Kidney (tissue), 14 donors: ENCODE results near the gene ZMYM2. TPM values are rescaled to one million over a fixed set of nuclear protein-coding genes. Genes with fewer than 3 reads are reported as not detected.

ENCODE experiments used
- DNase-seq, 5 donors: peaks; one replicate each; pipeline ENCODE4 v3.0.0-alpha.2; 2013 to 2020
- FAIRE-seq: peaks from 2 replicates; lab custom pipeline; 2012; peaks lifted over from hg19 to GRCh38; lab: Jason Lieb, UNC
- H3K27ac ChIP-seq, 2 donors: one replicate each; pipeline ENCODE4 v1.7.0; 2013; ENCODE audit warnings: low read depth in 2 of 2, low read length in 2 of 2, inconsistent platforms in 1 of 2
- H3K27me3 ChIP-seq: one replicate; pipeline ENCODE4 v1.7.1; 2013; ENCODE audit warnings: low read length, inconsistent platforms; ENCODE audit not compliant: control insufficient read depth, insufficient read depth
- H3K36me3 ChIP-seq, 3 donors: one replicate each; pipeline versions ENCODE4 v1.7.0 to v1.7.1; 2013; ENCODE audit warnings: low read length in 3 of 3, control low read depth in 1 of 3, inconsistent platforms in 1 of 3; ENCODE audit not compliant: insufficient read depth in 3 of 3, control insufficient read depth in 2 of 3
- H3K4me1 ChIP-seq, 3 donors: one replicate each; pipeline versions ENCODE4 v1.7.0 to v1.7.1; 2013; ENCODE audit warnings: low read length in 3 of 3, inconsistent platforms in 1 of 3, low read depth in 1 of 3; ENCODE audit not compliant: control insufficient read depth in 2 of 3, insufficient read depth in 2 of 3
- H3K4me3 ChIP-seq, 3 donors: one replicate each; pipeline versions ENCODE4 v1.7.0 to v1.8.1; 2013; ENCODE audit warnings: low read length in 3 of 3, control low read depth in 1 of 3, inconsistent platforms in 1 of 3
- H3K9ac ChIP-seq, 3 donors: one replicate each; pipeline versions ENCODE4 v1.7.0 to v1.7.1; 2013; ENCODE audit warnings: low read length in 3 of 3, control low read depth in 1 of 3, inconsistent platforms in 1 of 3
- H3K9me3 ChIP-seq, 3 donors: one replicate each; pipeline versions ENCODE4 v1.7.0 to v1.7.1; 2013; ENCODE audit warnings: low read length in 3 of 3, control low read depth in 1 of 3, inconsistent platforms in 1 of 3; ENCODE audit not compliant: control insufficient read depth in 2 of 3, insufficient read depth in 1 of 3
- intact Hi-C: fragments of 100-400 bp; cut with DNase I; formaldehyde crosslinking; loops from one replicate; pipeline ENCODE4 v1.11.1; 2022
- polyA plus RNA-seq: library from polyadenylated mRNA; stranded (reverse); fragments of 350-450 nt; fragmentation: Illumina TruSeq; extraction: RNeasy Lipid Tissue Mini Kit (QIAGEN cat#74804); gene quantifications from one replicate; pipeline ENCODE4 v1.2.3, GENCODE V29; 2014; ENCODE audit warnings: low read depth, low replicate concordance; ENCODE audit not compliant: insufficient read depth
- total RNA-seq: library from RNA; stranded (reverse); fragmentation: NEBNext Ultra II Directional; extraction: Animal tissue kit (Norgen Biotek cat#: 25700); gene quantifications from one replicate; pipeline ENCODE4 v1.2.1, GENCODE V29; 2021
- TF ChIP-seq, protein P1 (sequence below): IDR thresholded peaks from 3 replicates; pipeline ENCODE4 v1.5.1; 2012; ENCODE audit warnings: mild to moderate bottlenecking, moderate library complexity, borderline replicate concordance; ENCODE audit not compliant: insufficient read depth; ENCODE audit errors: extremely low read depth
- donor health status: control.
- donor health status: control.
- donor health status: control.
- donor health status: control.
- donor health status: control.
- donor health status: DM: yes; HTN: yes; CAD: no.
- donor health status: Normal renal cell carcinoma (clear cell type).

Gene ZMYM2
- total and polyA plus RNA-seq, 2 donors from 2014 or later, result 22.7 to 81.3 TPM

DNA sequence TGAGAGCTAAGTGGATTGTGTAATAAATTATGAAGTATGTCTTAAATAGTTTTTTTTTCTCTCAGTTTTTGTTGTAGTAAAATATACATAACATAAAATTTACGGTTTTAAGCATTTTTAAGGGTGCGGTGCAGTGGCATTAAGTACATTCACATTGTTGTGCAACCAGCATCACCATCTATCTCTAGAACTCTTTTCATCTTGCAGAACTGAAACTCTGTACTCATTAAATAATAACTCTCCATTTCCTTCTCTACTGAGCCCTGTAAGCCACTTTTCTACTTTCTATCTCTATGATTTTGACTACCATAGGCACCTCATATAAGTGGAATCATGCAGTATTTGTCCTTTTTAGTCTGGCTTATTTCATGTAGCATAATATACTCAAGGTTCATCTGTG lies 115.2 kb downstream of the ZMYM2 start:
- no peaks in the 10 kb centered on the region for H3K4me1 ChIP-seq
- TF ChIP-seq, protein P1, sequence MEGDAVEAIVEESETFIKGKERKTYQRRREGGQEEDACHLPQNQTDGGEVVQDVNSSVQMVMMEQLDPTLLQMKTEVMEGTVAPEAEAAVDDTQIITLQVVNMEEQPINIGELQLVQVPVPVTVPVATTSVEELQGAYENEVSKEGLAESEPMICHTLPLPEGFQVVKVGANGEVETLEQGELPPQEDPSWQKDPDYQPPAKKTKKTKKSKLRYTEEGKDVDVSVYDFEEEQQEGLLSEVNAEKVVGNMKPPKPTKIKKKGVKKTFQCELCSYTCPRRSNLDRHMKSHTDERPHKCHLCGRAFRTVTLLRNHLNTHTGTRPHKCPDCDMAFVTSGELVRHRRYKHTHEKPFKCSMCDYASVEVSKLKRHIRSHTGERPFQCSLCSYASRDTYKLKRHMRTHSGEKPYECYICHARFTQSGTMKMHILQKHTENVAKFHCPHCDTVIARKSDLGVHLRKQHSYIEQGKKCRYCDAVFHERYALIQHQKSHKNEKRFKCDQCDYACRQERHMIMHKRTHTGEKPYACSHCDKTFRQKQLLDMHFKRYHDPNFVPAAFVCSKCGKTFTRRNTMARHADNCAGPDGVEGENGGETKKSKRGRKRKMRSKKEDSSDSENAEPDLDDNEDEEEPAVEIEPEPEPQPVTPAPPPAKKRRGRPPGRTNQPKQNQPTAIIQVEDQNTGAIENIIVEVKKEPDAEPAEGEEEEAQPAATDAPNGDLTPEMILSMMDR, result no peak
- no peak overlapping the region for H3K27ac ChIP-seq
- H3K9me3 ChIP-seq, result no peaks in the 10 kb centered on the region
- peaks cover 0 to 16% (median 15%) of the 10 kb centered on the region in 3 donors for H3K36me3 ChIP-seq
- DNase-seq, result no peak
- H3K27me3 ChIP-seq, result no peaks in the 10 kb centered on the region
- H3K9ac ChIP-seq, result no peak overlapping the region
- intact Hi-C loops, result no loop called here
- FAIRE-seq, result no peak
- no peak overlapping the region for H3K4me3 ChIP-seq

DNA sequence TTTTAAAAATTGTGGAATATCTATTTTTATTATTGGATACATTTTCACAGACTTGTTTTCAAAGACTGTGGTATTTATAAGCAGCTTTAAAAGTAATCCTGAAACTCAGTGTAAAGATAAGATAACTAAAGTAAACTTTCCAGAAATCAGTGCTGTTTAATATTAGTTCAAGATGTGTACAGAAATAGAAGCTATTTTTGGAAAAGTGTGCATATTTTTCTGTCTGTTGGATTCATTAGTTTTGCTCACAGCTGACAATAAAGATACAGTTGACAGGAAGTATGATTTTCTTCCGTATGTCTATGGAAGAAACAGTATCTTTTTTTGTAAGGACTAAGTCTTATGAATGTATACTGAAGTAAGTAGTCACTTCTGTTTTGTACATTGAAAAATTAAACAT lies 116.4 kb downstream of the ZMYM2 start:
- H3K4me1 ChIP-seq, result no peaks in the 10 kb centered on the region
- intact Hi-C loops, result no loop called here
- FAIRE-seq, result no peak
- H3K36me3 ChIP-seq, result peaks cover 0 to 16% (median 15%) of the 10 kb centered on the region in 3 donors
- TF ChIP-seq, protein P1, result no peak
- no peaks in the 10 kb centered on the region for H3K9me3 ChIP-seq
- no peak overlapping the region for H3K4me3 ChIP-seq
- H3K9ac ChIP-seq, result no peak overlapping the region
- H3K27ac ChIP-seq, result no peak overlapping the region
- no peaks in the 10 kb centered on the region for H3K27me3 ChIP-seq
- no peak for DNase-seq

DNA sequence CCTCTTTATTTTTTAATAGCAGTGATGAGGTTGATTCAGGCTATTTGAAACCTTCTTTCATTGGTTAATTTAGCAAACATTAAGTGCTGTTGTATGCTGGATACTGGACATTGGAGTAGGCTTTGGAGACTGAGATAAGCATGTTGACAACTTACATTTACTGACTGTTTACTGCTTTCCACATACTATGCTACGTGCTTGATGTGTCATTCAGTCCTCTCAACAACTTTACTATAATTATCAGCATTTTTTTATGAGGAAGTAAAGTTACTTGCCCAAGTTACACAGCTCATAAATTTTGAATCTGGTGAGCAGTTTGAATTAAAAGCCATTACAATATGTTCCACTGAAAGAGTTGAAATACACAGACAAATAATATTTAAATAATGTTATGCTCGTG lies 118.6 kb downstream of the ZMYM2 start:
- intact Hi-C loops, result no loop called here
- DNase-seq, result no peak
- Histone ChIP-seq H3K27ac (no peak overlapping the region), H3K4me3 (no peak overlapping the region), H3K36me3 (peaks cover 0 to 7% (median 5%) of the 10 kb centered on the region in 3 donors), H3K4me1 (no peaks in the 10 kb centered on the region), H3K9me3 (no peaks in the 10 kb centered on the region), H3K27me3 (no peaks in the 10 kb centered on the region), H3K9ac (no peak overlapping the region)
- TF ChIP-seq, protein P1, result no peak
- FAIRE-seq, result no peak
